ENCODE measurements around the gene PFKFB2.

DNA sequence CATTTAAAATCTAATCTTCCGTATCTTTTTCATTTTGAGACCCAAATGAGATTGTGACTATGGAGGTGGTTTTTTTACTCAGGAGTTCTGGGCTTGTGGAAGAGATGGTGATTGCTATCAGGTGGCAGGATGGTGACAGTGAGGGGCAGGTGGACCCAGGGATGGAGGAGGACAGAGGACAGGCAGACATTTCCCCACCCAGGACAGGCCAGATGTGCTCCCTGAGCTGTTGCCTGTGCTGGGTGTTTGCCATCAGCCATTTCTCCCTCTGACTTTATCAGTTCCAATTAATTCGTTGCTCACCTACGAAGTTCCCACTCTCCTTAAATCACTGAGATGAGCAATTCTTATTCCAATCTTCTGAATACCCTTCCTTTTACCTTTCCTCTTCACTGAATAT is 47.0 kb upstream of the PFKFB2 start:
- TF ChIP-seq, protein P1, sequence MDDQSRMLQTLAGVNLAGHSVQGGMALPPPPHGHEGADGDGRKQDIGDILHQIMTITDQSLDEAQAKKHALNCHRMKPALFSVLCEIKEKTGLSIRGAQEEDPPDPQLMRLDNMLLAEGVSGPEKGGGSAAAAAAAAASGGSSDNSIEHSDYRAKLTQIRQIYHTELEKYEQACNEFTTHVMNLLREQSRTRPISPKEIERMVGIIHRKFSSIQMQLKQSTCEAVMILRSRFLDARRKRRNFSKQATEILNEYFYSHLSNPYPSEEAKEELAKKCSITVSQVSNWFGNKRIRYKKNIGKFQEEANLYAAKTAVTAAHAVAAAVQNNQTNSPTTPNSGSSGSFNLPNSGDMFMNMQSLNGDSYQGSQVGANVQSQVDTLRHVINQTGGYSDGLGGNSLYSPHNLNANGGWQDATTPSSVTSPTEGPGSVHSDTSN (IDR thresholded peaks at IDR 0.05): no peak
- no peak for TF ChIP-seq CTCF (IDR thresholded peaks at IDR 0.05)
- no peak for TF ChIP-seq POLR2A (IDR thresholded peaks at IDR 0.05; ENCODE audit: low read length)
- TF ChIP-seq CBX8 (IDR thresholded peaks at IDR 0.05): no peak
- no peak for TF ChIP-seq ZNF302 (CRISPR knock-in tag; IDR thresholded peaks at IDR 0.05)
- TF ChIP-seq ELK1 (IDR thresholded peaks at IDR 0.05; ENCODE audit: low read depth, low read length): no peak
- TF ChIP-seq EP300 (IDR thresholded peaks at IDR 0.05): no peak
- no peak for TF ChIP-seq POLR2AphosphoS2 (conservative IDR thresholded peaks at IDR 0.05; ENCODE audit: low read length)
- TF ChIP-seq HOXB5 (CRISPR knock-in tag; IDR thresholded peaks at IDR 0.05): no peak
- no peak for TF ChIP-seq RAD21 (conservative IDR thresholded peaks at IDR 0.05 in 1 of 2, IDR thresholded peaks at IDR 0.05 in 1 of 2)
- TF ChIP-seq, protein P2, sequence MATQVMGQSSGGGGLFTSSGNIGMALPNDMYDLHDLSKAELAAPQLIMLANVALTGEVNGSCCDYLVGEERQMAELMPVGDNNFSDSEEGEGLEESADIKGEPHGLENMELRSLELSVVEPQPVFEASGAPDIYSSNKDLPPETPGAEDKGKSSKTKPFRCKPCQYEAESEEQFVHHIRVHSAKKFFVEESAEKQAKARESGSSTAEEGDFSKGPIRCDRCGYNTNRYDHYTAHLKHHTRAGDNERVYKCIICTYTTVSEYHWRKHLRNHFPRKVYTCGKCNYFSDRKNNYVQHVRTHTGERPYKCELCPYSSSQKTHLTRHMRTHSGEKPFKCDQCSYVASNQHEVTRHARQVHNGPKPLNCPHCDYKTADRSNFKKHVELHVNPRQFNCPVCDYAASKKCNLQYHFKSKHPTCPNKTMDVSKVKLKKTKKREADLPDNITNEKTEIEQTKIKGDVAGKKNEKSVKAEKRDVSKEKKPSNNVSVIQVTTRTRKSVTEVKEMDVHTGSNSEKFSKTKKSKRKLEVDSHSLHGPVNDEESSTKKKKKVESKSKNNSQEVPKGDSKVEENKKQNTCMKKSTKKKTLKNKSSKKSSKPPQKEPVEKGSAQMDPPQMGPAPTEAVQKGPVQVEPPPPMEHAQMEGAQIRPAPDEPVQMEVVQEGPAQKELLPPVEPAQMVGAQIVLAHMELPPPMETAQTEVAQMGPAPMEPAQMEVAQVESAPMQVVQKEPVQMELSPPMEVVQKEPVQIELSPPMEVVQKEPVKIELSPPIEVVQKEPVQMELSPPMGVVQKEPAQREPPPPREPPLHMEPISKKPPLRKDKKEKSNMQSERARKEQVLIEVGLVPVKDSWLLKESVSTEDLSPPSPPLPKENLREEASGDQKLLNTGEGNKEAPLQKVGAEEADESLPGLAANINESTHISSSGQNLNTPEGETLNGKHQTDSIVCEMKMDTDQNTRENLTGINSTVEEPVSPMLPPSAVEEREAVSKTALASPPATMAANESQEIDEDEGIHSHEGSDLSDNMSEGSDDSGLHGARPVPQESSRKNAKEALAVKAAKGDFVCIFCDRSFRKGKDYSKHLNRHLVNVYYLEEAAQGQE (IDR thresholded peaks at IDR 0.05): no peak
- TF ChIP-seq NR3C1 (IDR thresholded peaks at IDR 0.05): no peak
- no peak for TF ChIP-seq CEBPB (IDR thresholded peaks at IDR 0.05)
- TF ChIP-seq RARB (CRISPR knock-in tag; IDR thresholded peaks at IDR 0.05): no peak

Measured in A549 (cell line).